IMR-90 (cell line): ENCODE results near the gene STX4.

Experiments used
- POLR2A ChIP-seq: IDR thresholded peaks from 2 replicates; pipeline ENCODE4 v1.6.1; 2012; ENCODE audit warnings: mild to moderate bottlenecking, low read depth, low read length
- RCOR1 ChIP-seq: IDR thresholded peaks from 2 replicates; pipeline ENCODE4 v1.6.1; 2012; ENCODE audit warnings: mild to moderate bottlenecking, low read length, improper control_type of control experiment; ENCODE audit not compliant: insufficient replicate concordance
- TF ChIP-seq, protein P1 (sequence below): conservative IDR thresholded peaks from 2 replicates; pipeline ENCODE4 v1.5.1; 2012; ENCODE audit warnings: mild to moderate bottlenecking, low read depth, low read length, improper control_type of control experiment

DNA sequence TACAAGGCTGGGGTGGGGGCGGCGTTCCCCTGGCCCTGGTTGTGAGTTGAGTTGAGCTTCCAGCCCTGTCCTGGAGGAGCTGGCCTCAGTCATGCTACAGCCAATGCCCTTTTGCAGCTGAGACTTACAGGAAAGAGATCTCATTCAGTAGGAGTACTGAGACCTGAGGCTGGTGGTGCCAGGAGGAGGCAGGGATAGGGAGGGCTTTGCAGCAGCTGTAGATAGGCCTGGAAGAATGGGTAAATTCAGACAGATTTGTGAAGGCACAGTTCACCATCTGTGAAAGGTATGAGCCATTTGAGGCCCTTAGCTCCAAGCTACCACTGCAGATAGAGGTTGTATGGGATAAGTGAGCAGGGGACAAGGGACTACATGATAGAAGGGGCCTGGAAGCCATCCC is 5.6 kb downstream of the STX4 start:
- TF ChIP-seq, protein P1, sequence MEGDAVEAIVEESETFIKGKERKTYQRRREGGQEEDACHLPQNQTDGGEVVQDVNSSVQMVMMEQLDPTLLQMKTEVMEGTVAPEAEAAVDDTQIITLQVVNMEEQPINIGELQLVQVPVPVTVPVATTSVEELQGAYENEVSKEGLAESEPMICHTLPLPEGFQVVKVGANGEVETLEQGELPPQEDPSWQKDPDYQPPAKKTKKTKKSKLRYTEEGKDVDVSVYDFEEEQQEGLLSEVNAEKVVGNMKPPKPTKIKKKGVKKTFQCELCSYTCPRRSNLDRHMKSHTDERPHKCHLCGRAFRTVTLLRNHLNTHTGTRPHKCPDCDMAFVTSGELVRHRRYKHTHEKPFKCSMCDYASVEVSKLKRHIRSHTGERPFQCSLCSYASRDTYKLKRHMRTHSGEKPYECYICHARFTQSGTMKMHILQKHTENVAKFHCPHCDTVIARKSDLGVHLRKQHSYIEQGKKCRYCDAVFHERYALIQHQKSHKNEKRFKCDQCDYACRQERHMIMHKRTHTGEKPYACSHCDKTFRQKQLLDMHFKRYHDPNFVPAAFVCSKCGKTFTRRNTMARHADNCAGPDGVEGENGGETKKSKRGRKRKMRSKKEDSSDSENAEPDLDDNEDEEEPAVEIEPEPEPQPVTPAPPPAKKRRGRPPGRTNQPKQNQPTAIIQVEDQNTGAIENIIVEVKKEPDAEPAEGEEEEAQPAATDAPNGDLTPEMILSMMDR: no peak
- no peak for TF ChIP-seq POLR2A
- no peak for TF ChIP-seq RCOR1
